AG04450 (cell line): ENCODE measurements around the gene TEX14. TPM values are rescaled to one million over a fixed set of nuclear protein-coding genes. Genes with fewer than 3 reads are reported as not detected.
A peak's percentile ranks its signal among the peaks of the same experiment; 100 is the strongest.
"Not testable (repeated sequence)": the region's sequence is repeated elsewhere in the genome, so short reads cannot be mapped to it uniquely, and the experiment has no call there.

Experiments
- CTCF ChIA-PET: fragments of 300-600, 350-600 bp; formaldehyde crosslinking; extraction: SDS; loops from one replicate; lab custom pipeline; 2022; ENCODE audit warnings: antibody characterized with exemption, inconsistent platforms; lab: Charles Lee
- POLR2A ChIA-PET: fragments of 350-600 bp; formaldehyde crosslinking; extraction: SDS; loops from one replicate; lab custom pipeline; 2021; ENCODE audit warnings: antibody characterized with exemption, inconsistent platforms; lab: Yijun Ruan, JAX
- DNase-seq: peaks from one replicate; pipeline ENCODE4 v3.0.0-alpha.2; 2011; ENCODE audit warnings: low read depth, low spot score
- H3K27ac ChIP-seq: one replicate; pipeline ENCODE4 v1.5.1; 2012; ENCODE audit warnings: low read depth, low read length, control low read depth
- H3K27me3 ChIP-seq: one replicate; pipeline ENCODE4 v1.6.0; 2012; ENCODE audit warnings: low read length; ENCODE audit not compliant: control insufficient read depth, insufficient read depth
- H3K4me3 ChIP-seq: 2 replicates; pipeline ENCODE4 v1.5.1; 2011; ENCODE audit warnings: mild to moderate bottlenecking, low read depth, low read length, control low read depth
- H3K9me3 ChIP-seq: 2 replicates; pipeline ENCODE4 v1.5.1; 2012; ENCODE audit warnings: low read length; ENCODE audit not compliant: control insufficient read depth, insufficient read depth
- polyA plus RNA-seq: library from polyadenylated mRNA; depleted of rRNA; stranded (reverse); fragments of >200 nt; gene quantifications from 2 replicates; pipeline ENCODE4 v1.2.3, GENCODE V29; 2011
- TF ChIP-seq, protein P1 (sequence below): IDR thresholded peaks from 2 replicates; pipeline ENCODE4 v1.5.1; 2011; ENCODE audit warnings: low read depth, low read length, control low read depth, inconsistent platforms

The TEX14 gene
- polyA plus RNA-seq, 1 experiment = 0.09 TPM

DNA sequence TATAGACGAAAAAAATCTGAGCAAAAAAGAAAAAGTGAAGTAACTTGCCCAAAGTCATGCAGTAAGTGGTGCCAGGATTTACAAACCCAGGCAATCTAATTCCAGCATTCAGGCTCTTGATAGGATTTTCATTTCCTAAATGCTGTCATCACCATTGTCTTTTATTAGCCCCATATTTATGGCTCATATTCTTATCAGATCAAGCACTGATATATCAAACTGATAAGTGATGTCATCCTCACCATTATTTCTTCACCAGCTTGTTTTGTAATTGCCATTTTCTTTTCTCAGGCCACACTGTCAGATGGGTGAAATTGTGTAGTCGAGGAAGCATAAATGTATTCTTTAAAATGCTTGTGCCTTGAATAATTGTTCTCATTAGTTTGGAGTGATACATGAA is 1.9 kb upstream of the TEX14 start:
- DNase-seq = no peak
- Histone ChIP-seq H3K27me3 (no peaks in the 10 kb centered on the region), H3K9me3 (peaks cover 5% of the 10 kb centered on the region), H3K27ac (no peak overlapping the region), H3K4me3 (no peak overlapping the region)
- ChIA-PET CTCF (interaction anchor here (1.1 to 5.4 kb wide), 2 partner anchors 17 to 23 kb away, joined by 3 to 21 read pairs; no protein-coding TSS in a partner anchor), POLR2A (no interaction called here)
- TF ChIP-seq, protein P1, sequence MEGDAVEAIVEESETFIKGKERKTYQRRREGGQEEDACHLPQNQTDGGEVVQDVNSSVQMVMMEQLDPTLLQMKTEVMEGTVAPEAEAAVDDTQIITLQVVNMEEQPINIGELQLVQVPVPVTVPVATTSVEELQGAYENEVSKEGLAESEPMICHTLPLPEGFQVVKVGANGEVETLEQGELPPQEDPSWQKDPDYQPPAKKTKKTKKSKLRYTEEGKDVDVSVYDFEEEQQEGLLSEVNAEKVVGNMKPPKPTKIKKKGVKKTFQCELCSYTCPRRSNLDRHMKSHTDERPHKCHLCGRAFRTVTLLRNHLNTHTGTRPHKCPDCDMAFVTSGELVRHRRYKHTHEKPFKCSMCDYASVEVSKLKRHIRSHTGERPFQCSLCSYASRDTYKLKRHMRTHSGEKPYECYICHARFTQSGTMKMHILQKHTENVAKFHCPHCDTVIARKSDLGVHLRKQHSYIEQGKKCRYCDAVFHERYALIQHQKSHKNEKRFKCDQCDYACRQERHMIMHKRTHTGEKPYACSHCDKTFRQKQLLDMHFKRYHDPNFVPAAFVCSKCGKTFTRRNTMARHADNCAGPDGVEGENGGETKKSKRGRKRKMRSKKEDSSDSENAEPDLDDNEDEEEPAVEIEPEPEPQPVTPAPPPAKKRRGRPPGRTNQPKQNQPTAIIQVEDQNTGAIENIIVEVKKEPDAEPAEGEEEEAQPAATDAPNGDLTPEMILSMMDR = no peak

DNA sequence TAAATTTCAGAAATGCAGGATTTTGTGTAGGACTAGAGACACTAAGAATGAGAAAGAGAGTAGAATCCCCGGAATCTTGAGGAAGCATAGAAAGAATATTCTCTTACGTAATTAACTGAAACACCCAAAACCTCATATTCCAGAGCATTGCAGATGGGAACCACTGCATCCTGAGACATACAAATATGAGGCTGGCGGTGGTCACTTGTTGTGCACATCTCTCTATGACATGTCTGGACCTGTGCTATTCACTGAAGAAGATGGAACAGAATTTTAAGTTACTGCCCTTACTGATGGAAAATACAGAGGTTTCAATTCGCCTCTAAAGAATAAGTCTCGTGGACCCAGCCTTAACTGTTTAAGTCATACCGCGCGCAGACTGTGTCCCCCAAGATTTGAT is 1.4 kb upstream of the TEX14 start:
- Histone ChIP-seq H3K4me3 (peak overlapping the region; percentile 83), H3K27ac (no peak overlapping the region), H3K27me3 (no peaks in the 10 kb centered on the region), H3K9me3 (peaks cover 5% of the 10 kb centered on the region)
- ChIA-PET POLR2A (interaction anchor here (0.8 to 1.8 kb wide), 2 partner anchors 62 to 686 kb away, joined by 3 to 20 read pairs; partner anchors contain the start of gene SRSF1), CTCF (interaction anchor here (1.1 to 5.4 kb wide), 3 partner anchors 18 to 174 kb away, joined by 3 to 21 read pairs (median 6); no protein-coding TSS in a partner anchor)
- TF ChIP-seq, protein P1 = no peak
- DNase-seq = no peak

DNA sequence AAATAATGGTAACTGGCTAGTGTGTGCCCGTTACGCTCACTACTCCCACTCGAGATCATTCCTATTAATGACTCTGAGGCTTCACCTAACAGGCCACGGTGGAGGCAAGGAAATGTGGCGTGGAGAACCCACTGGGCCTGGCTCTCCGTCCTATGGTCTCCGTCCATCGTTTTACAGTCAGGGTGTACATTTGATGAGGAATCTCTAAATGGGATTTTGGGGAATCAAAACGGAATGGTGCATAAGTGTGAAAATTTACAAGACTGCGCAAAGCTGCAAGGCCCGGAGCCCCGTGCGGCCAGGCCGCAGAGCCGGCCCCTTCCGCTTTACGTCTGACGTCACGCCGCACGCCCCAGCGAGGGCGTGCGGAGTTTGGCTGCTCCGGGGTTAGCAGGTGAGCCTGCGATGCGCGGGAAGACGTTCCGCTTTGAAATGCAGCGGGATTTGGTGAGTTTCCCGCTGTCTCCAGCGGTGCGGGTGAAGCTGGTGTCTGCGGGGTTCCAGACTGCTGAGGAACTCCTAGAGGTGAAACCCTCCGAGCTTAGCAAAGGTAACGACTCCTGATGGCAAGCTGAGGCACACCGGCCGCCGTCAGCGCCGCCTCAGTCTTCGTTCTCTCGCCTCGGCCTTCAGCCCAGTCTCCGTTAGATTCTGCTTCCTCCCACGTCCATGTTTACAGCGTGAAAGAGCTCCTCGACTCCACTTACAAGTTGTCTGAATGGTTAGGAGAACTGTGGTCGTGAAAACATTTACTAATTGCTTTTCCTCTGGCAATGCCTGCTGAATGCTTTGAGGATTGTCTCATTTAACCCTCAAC is 602 bp upstream of the TEX14 start, which contains the start of gene RAD51C:
Gene RAD51C, plus strand, starts transcription at position 364 of the 817 bp plus-strand sequence. Its CDS starts 42 bp downstream, at position 406.
- peak within 1 kb of the TSS; percentile 88 for H3K27ac ChIP-seq
- POLR2A ChIA-PET = interaction anchor here (0.8 to 1.8 kb wide), 4 partner anchors 33 to 685 kb away, joined by 3 to 20 read pairs (median 4); partner anchors contain the start of gene SRSF1
- DNase-seq = peak; percentile 56

DNA sequence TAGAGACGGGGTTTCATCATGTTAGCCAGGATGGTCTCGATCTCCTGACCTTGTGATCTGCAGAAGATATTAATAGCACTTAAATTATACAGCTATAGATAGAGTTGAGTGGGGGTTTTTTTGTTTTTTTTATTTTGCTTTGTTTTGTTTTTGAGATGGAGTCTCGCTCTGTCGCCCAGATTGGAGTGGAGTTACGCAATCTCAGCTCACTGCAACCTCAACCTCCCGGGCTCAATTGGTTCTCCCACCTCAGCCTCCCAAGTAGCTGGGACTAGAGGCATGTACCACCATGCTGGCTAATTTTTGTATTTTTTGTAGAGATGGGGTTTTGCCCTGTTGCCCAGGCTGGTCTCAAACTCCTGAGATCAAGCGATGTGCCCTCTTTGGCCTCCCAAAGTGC is 1.8 kb downstream of the TEX14 start:
- H3K9me3 ChIP-seq, H3K27me3 ChIP-seq, DNase-seq, H3K4me3 ChIP-seq, POLR2A ChIA-PET, H3K27ac ChIP-seq: not testable (repeated sequence)
- CTCF ChIA-PET = interaction anchor here (0.5 to 5.4 kb wide), 2 partner anchors 21 to 1002 kb away, joined by 3 to 21 read pairs; no protein-coding TSS in a partner anchor

More for the DNA sequence above, 602 bp upstream of the TEX14 start, which contains the start of gene RAD51C:
- Histone ChIP-seq H3K27me3 (no peaks in the 10 kb centered on the region), H3K4me3 (peak within 1 kb of the TSS; percentile 83), H3K9me3 (peaks cover 5% of the 10 kb centered on the region)
- CTCF ChIA-PET = interaction anchor here (0.7 to 5.4 kb wide), 3 partner anchors 18 to 314 kb away, joined by 3 to 21 read pairs (median 6); no protein-coding TSS in a partner anchor
- TF ChIP-seq, protein P1 = no peak

DNA sequence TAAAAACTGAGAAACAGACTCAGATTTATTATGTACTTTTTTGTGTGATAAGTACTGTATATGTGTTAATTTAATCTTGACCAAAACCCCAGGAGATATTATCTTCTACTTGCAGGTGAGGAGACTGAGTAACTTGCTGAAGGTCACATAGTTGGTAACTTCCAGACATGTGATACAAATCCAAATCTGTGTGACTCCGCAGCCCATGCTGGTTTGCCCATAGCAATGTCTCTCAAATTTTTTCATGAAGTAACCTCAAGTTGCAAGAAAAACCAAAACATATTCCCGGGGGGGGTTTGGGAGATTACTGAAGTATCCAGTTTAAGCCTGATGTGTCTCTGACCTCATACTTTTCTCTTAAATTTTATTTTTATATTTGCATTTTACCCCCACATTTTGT is 3.3 kb downstream of the TEX14 start:
- POLR2A ChIA-PET = no interaction called here
- Histone ChIP-seq H3K9me3 (peaks cover 5% of the 10 kb centered on the region), H3K27ac (no peak overlapping the region), H3K4me3 (no peak overlapping the region), H3K27me3 (no peaks in the 10 kb centered on the region)
- CTCF ChIA-PET = interaction anchor here (1.6 kb wide), 1 partner anchor 22 kb away, joined by 4 read pairs; no protein-coding TSS in a partner anchor
- TF ChIP-seq, protein P1 = no peak
- no peak for DNase-seq
